Stimulated activated CD8-positive, alpha-beta memory T cell treated with anti-CD3 and anti-CD28 coated beads, Interleukin-7, amount 100 ng/mL, for 24 hours (primary cell): ENCODE results near the gene NUMA1.

Source experiments
- DNase-seq: peaks from one replicate; pipeline ENCODE4 v3.0.0-alpha.2; 2020; ENCODE audit warnings: low read depth

NUMA1 gene

GRCh38 chr11:71955898-71956456 is 124.4 kb downstream of the NUMA1 start:
- no peak for DNase-seq
